ENCODE results near the gene CTU2.
A peak's percentile ranks its signal among the peaks of the same experiment; 100 is the strongest.

The CTU2 gene

DNA sequence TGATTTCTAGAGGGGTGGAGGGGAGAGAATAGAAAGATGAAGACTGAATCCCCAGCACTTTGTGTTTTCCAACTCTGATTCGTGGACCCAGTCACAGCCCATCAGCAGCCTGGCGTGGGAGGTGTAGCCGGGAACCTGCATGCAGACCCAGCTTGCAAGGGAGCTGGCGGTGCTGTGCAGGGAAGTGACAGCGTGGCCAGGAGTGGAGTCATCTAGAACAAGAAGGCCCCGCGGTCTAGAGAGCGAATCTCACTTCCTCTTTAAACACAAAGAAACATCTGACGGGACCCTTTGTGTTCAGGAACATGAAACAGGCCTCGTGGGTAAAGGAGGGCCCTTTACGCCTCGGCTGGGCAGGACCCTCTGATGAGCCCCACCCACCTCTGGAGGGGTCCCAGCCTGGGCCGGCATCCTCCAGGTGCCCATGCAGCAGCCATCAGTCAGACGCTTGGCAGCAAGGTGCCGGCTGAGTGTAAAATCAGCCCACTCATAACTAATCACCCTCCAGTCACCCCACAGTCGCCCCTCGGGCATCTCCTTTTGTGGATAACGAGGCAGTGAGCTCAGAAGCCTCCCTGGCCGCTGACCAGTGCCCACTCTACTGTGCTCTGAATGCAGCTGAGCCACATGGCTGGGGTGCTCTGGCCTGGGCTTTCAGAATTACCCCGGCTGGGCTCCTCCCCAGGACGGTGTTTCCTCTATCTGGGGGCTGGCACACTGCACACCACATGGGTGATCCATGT lies 24.4 kb upstream of the CTU2 start:
- no peak for DNase-seq (ENCODE audit: low spot score)

GRCh38 chr16:88684569-88685155 lies 21.6 kb upstream of the CTU2 start:
- DNase-seq (ENCODE audit: low spot score): no peak

DNA sequence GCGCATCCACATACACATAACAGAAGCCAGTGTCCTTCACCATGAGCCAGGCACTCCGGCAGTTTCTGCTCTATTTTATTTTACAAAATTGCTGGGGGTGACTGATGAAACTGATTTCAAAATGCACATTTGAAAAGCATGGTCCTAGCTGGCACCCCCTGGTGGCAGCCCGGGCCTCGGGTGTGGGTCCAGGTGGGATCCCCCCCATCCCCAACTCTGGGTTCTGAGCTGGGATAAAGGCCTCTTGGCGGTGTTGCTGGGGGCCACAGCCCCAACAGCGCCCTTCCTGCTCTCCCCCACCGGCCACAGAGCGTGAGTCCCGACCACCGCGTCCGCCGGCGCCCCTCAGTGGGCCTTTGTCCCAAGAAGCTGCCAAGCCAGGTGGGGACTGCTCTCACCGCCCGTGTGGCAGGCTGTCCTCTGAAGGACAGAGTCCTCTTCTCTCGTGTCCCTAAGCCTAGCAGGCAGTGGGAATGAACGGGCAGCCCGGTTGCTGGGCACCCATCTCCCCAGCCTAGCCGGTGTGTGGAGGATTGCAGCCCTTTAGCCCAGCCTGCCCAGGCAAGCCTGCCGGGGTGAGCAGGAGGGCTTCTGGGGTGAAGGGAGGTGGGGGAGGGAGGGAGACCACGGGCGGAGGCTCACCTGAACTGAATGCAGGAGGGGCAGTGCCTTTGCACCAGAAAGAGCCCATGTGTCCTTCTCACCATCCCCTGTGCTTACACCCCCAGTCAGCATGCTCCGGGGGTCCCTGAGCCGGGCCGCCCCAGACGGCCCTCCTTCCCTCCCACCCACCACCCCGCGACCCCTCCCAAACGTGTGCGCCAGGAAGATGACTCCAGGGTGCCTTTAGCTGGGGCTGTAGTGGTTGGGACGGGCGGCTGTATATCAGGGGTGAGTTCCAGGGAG lies 20.9 kb upstream of the CTU2 start:
- peak; percentile 56 for DNase-seq (ENCODE audit: low spot score)

GRCh38 chr16:88686062-88686438 lies 20.3 kb upstream of the CTU2 start:
- no peak for DNase-seq (ENCODE audit: low spot score)

- DNase-seq (ENCODE audit: low spot score): peak; percentile 80
Observed at GRCh38 chr16:88686439-88687253, 19.7 kb upstream of the CTU2 start, which contains the start of gene SNAI3. Gene SNAI3, minus strand, starts transcription at chr16:88686507. Its CDS starts 101 bp downstream, at chr16:88686406.

GRCh38 chr16:88687254-88687576 lies 19.1 kb upstream of the CTU2 start:
- no peak for DNase-seq (ENCODE audit: low spot score)

DNA sequence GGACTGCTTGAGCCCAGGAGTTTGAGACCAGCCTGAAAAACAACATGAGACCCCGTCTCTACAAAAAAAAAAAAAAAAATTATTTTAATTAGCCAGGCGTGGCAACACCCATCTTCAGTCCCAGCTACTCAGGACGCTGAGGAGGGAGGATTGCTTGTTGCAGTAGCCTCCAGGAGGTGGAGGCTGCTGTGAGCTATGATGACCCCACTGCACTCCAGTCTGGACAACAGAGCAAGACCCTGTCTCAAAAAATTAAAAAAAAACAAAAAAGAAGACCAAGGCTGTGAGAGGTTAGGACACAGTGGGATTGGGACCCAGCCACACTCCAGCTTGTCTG lies 18.7 kb upstream of the CTU2 start:
- DNase-seq (ENCODE audit: low spot score): no peak

DNA sequence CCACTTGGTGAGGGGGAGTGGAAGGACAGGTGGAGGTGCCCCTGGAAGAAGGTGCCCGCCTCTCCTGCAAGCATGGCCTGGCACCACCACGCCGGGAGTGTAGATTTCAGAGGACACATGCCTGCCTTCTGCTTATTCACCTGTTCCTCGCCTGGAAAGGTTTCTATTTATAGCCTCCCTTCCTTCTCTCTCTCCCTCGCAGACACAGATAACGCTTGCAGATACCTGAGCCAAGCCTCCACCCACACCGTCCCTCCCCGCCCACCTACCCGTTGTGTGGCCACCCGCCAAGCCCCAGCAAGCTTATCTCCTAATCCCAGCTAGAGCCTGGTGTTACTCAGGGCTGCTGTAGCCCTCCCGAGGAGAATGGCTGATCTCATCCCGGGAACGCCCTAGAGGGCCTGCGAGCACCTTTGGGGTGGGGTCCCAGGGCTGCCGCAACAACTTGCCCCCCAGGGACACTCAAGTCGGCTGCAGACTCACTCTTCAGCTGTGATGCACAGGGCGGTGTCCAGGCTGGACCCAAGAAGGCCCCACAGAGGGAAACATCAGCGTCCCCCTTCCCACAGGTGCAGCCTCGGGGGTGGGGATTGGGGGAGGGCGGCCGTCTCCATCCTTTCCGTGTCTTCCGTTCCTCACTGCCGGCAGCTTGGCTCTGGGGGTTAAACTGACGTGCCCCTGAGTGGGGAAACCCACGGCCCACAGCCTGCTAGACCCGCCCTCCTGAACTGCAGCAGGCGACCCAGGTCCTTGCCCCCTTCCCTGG lies 18.1 kb upstream of the CTU2 start:
- DNase-seq (ENCODE audit: low spot score): no peak

DNA sequence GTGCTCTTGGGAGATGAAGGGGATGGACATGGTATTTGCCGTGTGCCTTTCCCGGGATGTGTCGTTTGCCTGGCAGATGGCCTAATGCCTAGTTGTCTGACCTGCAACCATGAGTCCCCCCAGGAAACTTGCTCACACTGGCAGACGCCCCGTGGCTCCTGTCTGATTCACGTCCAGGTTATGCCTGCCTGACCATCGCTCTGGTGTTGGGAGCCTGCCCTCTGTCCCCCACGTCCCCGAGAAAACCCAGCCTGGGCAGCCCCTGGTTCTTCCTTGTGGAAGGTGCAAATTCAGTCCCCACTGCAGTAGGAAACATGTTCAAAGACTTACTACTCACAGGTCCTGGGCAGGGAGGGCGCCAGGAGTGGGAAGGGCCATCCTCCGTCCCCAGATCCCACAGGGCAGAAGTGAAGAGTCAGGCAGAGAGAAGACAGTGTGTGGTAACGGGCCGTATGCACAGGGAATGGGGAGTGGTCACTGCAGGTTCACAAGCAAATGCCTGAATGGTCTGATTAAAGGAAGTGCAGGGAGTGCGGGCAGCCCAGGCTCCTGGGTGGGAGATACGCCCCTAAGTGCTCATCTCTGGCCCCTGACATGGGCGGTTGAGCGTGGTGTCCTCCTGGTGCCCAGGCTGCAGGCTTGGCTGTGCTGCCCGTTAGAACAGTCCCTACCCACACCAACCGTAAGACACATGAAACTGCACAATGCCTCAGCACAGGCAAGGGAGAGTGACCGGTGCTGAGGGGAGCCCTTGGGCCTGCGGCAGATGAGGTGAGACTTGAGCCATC lies 15.8 kb upstream of the CTU2 start:
- no peak for DNase-seq (ENCODE audit: low spot score)

GRCh38 chr16:88691129-88691813 lies 15.0 kb upstream of the CTU2 start:
- DNase-seq (ENCODE audit: low spot score): no peak

DNA sequence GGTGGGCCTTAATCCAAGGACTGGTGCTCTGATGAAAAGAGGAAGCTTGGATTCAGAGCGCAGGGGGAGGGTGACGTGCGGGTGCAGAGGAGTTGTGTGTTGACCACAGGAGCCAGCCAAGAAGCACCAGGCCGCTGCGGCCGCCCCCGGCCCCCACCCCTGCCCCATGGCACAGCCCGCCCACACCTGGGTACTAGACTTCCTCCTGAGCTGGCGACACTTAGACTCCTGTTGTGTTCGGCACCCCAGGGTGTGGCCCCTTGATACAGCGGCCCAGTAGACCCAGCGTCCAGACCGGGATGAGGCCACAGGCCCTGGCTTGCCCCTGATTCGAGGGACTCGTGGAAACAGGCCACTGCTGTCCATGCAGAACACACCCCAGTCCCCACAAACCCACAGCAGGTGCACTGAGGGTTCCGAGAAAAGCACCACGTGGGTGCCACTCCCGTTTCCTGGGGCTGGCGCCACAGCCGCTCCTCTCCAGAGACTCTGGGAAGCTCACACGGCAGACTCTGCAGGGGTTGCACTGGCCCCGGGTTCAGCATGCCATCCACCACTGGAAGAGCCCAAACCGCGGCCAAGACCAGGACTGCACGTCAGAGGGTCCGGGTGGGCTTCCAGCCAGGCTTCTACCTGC lies 14.3 kb upstream of the CTU2 start:
- DNase-seq (ENCODE audit: low spot score): no peak

- DNase-seq (ENCODE audit: low spot score): no peak
Observed at GRCh38 chr16:88692861-88693260, 13.4 kb upstream of the CTU2 start.

GRCh38 chr16:88693420-88694177 lies 12.7 kb upstream of the CTU2 start:
- no peak for DNase-seq (ENCODE audit: low spot score)

DNA sequence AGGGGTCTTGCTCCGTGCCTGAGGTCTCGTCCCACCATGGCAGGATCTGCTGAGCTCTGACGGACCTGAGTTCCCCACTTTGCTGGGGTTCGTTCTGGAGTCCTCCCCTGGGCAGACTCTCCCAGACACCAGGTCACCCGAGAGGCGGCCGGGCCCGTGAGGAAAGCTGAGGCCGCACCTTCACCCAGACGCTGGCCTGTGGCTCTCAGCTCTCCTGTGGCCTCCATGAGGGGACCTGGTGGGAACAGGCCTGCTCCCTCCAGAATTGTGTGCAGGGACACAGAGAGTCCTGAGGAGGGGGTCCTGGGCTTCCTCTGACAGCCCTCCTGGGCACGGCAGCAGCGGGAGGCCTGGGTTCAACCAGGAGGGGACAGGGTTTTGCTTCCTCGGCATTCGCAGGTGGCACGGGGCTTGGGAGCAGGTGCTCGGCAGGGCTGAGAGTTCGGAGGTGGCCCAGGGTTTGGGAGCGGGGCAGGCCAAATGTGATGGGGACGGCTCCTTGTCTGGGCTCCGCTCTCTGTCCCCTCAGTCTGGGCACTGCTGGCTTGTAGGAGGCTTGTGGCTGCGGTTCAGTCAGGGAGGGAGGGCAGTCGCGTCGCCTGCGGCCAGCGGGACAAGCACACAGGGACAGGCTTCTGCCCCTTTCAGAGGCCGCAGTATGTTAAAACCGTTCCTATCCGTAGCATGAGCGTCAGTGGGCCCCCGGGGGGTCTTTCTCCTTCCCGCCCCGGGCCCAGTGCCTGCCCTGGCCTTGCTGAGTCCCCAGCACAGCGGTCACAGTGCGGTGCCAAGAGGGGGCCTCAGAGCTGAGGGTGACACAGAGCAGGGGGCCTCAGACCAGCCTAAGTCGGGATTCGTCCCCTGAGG lies 11.8 kb upstream of the CTU2 start:
- no peak for DNase-seq (ENCODE audit: low spot score)

GRCh38 chr16:88695218-88695617 lies 11.1 kb upstream of the CTU2 start:
- no peak for DNase-seq (ENCODE audit: low spot score)

GRCh38 chr16:88695753-88696152 lies 10.6 kb upstream of the CTU2 start:
- DNase-seq (ENCODE audit: low spot score): no peak

GRCh38 chr16:88696441-88696840 lies 9.9 kb upstream of the CTU2 start:
- no peak for DNase-seq (ENCODE audit: low spot score)
